ENCODE results near the gene BCKDK.

- TF ChIP-seq SP1 (IDR thresholded peaks at IDR 0.05) (no peak), TARDBP (IDR thresholded peaks at IDR 0.05) (no peak), FOXA1 (IDR thresholded peaks at IDR 0.05) (no peak), FOXK2 (IDR thresholded peaks at IDR 0.05) (no peak), L3MBTL2 (conservative IDR thresholded peaks at IDR 0.05) (no peak), FOXM1 (IDR thresholded peaks at IDR 0.05; ENCODE audit: borderline replicate concordance) (no peak), SUZ12 (IDR thresholded peaks at IDR 0.05) (no peak)
These were observed 14.1 kb upstream of the BCKDK start for GRCh38 chr16:31094088-31094423.

Data from HEK293T (cell line).